HG02981 (cell line): ENCODE data around the gene TMEM182.

Source experiments
- ATAC-seq: cut with Tn5 transposase; IDR thresholded peaks from one replicate; pipeline ENCODE4 v1.9.1; 2021; ENCODE audit warnings: mild to moderate bottlenecking, moderate library complexity; ENCODE audit not compliant: unreplicated experiment

Gene TMEM182

DNA sequence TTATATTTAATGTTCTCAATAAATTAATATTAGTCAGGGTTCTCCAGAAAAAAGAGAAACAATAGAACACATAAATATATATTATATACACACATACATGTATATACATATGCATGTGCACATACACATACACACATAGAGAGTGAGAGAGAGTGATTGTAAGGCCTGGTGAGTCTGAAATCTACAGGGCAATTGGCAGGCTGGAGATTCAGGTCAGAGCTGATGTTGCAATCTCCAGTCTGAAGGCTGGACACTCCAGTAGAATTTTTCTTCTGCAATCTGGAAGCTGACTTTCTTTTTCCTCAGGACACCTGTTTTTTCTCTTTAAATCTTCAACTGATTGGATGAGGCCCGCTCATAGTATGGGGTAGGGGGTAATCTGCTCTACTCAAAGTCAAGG, 3.2 kb downstream of the TMEM182 start:
- no peak for ATAC-seq

DNA sequence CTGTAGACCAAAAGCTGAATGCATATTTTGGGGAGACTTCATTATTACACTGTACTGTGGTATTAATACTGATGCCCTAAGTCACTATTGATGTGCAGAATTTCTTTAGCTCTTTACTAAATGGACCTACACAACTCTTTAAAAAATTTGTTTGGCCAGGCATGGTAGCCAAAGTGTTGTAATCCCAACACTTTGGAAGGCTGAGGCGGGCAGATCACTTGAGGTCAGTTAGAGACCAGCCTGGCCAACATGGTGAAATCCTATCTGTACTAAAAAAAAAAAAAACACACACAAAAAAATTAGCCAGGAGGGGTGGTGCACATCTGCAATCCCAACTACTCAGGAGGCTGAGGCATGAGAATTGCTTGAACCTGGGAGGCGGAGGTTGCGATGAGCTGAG, 6.4 kb downstream of the TMEM182 start:
- ATAC-seq = no peak

DNA sequence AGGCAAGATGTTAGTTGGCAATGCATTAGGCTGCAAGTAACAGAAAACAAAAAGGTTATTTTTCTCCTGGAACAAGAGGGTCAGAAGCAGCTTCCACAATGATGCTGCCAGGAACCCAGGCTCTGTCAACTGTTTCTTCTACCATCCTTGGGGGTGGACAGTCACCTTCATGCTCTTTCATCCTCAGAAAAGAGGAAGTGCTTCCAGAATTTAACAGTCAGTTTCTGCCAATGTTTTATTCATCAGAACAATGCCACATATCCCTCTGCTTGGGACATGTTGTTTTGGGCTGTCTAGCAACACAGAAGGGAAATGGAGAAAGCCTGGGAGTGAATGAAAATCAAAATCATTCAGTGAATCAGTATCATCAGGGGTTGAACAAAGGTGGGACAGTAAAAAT, 7.1 kb downstream of the TMEM182 start:
- ATAC-seq = no peak

DNA sequence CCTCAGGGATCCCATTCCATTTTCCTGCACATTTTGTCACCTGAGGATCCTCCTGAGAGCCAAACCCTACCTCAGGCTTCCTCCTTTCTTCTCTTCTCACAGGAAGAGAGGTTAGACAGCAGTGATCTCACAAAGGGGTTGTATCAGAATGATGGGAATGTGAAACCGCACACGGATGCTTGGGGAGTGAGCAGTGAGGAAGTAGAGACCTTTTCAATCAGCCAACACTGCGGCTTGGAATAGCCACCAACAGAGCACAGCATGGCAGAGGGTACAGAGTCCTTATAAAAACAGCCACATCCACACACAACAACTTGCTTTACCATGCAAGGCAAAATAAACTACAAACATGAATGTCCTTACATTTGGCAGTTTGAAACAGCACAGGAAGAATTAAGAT, 8.7 kb downstream of the TMEM182 start:
- no peak for ATAC-seq

DNA sequence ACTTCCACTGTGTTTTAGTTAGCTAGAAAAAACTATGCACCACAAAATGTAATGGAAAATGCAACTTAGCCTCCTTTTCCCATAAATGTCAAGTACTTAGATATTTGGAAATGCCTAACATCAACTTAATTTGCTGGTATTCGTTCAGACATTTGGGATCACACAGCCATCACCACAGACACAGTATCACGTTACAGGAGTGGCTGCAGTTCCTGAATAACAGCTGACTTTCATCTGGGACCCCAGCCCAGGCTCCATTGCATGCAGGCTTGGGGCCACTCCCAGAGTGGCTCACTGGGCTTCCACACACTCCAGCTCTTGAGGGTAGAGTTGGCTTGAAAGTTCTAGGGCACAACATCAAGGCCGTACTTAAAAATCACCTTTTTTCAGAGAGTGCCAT, 9.3 kb downstream of the TMEM182 start:
- ATAC-seq = no peak

DNA sequence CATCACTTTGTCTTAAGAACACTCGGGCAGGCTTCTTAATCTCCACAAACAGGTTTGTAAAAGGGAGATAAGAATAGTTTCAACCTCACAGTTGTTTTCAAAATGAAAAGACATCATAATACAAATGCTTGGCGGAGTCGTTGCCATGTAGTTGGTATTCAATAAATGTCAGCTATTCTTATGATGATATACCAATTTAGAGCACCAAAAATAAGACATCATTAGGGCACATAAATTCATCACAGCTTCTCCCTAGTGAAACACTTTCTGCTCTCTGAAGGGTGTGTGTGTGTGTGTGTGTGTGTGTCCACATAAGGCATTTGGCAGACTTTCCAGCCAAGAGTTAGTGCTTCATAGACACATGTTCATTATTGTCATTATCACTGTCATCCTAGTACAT, 10.8 kb downstream of the TMEM182 start:
- no peak for ATAC-seq

DNA sequence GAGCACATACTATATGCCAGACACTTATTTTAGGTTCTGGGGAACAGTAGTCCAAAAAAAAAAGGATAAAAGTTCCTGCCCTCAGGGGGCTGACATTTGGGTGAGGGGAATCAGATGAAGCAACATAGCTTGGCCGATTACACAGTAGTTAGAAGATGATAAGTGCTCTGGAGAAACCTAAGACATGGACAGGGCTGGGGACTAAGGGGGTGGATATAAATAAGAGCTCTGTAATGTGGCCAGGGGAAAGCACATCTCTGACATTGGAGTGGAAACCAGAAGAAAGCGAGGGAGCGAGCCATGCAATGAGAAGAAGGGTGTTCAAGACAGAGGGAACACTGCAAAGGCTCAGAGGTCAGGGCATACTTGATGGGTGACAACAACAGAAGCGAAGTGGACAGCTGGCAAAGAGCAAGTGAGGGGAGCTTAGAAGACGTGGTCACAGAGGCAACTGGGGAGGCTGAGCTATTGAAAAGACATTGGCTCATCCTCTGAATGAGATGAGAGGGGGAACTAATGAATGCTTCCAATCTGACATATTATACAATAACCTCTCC, 11.4 kb downstream of the TMEM182 start:
- no peak for ATAC-seq

DNA sequence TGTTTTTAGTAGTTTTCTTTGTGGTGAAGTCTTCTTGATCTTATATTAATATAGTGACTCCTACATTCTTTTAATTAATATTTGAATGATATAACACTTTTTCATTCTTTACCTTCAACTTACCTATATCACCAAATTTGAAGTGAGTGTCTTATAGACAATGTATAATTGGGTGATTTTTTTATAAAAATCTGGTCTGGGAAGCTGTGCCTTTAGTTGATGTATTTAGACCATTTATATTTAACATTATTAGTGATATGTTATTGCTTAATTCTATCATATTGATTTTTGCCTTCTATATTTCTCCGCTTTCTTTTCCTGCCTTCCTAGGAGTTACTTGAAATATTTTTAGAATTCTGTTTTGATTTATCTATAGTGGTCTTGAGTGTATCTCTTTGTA, 16.4 kb downstream of the TMEM182 start:
- no peak for ATAC-seq

DNA sequence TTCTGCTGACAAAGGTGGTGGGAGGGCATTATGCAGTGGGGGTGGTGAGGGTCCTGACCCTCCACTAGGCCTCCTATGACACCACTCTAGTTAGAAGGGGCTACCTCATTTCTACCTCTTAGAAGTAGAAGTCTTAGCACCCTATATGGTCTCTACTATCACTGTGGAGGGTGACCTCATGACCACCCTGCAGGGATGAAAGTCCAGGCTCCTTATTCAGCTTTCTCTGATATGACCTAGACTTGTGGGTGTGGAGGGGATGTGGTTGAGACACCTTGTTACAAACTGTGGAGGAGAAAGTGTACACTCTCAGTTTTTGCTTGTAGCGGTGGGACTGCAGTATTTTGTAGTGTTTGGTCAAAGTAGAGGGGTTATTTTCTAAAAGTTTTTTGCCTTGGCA, 18.6 kb downstream of the TMEM182 start:
- ATAC-seq = no peak

DNA sequence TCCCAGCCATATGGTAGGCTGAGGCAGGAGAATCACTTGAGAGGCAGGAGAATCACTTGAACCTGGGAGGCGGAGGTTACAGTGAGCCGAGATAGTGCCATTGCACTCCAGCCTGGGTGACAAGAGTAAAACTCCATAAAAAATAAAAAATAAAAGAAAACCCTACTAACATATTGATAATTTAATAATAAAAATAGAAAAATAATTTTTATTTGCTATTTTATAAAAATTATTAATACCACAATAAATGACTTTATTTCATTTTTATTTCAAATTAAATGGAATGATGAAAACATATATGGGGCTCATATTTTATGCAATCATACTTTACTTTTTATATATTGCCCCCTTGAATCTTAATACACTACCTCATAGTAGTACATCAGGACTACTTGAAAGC, 20.4 kb downstream of the TMEM182 start:
- no peak for ATAC-seq

DNA sequence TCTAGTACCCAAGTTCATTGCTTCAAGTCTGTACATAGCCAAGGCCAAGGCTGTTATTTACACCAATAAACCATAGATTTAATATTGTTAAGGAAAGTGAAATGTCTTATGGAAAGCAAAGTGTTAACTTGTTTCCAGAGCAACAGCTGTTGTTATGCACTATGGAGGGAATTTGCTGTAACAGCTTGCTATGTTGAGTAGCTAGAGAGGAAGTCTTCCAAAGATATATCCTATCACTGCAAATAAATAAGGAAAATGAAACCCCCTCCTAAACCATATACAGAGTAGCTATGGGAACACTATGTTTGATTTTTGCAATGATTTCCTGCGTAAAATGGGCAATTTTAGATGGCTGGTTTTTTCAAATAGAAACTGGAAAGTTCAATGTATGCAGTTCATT, 21.1 kb downstream of the TMEM182 start:
- ATAC-seq = no peak

DNA sequence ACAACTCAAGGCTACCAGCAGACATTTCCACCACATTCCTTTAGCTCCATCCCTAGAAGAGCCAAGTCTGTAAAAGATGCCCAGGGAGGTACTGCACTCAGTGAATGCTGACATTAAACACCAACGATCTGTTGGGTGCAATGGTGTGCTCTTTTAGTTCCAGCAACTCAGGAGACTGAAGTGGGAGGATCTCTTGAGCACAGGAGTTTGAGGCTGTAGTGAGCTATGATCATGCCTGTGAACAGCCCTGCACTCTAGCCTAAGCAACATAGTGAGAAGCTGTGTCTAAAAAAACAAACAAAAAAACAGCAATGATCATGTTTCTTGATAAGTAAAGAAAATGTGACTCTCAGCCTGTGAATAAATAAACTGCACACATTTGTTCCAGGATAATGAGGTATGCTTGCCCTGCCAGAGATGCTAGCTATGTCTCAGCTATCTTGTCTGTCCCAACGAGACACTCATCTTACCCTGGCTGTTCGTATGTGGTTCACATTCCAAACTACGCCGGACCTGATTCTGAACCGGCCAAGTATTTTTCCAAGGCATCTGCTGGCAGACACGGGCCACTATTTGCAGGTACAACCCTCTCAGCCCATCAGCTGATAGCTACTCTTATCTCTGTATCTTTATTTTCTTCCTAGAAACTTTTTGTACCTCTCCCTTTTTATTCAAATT, 21.8 kb downstream of the TMEM182 start:
- ATAC-seq = no peak

DNA sequence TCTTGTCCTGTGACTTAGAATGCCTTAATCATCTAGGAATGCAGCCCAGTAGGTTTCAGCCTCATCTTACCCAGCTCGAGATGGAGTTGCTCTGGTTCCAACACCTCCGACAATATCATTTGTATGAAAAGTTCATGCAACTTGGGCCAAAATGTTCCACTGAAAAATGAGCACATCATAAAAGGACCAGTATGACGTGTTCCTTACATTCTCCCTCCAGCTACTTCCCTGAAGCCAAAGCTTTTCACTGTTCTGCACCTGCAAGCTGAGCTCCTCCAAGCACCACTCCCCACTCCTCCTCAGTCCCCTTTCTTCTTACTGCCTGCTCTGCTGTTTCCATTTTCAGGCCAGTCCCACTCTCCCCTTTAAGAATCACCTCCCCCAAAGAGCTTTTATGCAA, 23.1 kb downstream of the TMEM182 start:
- ATAC-seq = no peak

DNA sequence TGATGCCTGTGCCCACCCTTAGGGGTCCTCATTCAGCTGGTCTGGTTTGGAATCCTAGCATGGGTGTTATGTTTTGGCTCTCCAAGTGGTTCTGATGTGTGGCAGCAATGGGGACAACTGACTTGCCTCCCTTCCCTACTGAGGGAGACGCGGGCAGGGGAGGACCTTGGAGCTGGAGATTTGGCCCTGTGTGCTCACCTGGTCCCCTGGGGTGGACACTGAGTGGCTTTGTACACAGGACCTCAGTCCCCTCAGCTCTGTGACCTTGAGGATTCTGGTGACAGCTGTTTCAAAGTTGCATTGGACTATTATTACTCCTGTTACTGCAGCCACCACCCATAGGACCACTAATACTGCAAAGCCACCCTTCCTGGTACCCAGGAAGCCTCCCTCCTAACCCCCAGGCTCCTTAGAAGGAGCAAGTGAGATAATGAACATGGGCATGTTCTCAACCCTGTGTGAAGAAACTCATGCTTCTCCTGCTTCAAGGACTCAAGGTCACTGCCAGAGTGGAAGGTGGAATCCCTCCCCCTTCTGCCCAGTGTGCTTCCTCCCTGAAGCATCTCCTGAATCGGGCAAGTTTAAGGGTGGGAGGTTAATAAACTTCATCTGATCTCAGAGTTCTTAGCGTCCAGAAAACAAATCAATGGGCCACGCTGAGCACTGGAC, 26.5 kb downstream of the TMEM182 start:
- ATAC-seq = no peak

DNA sequence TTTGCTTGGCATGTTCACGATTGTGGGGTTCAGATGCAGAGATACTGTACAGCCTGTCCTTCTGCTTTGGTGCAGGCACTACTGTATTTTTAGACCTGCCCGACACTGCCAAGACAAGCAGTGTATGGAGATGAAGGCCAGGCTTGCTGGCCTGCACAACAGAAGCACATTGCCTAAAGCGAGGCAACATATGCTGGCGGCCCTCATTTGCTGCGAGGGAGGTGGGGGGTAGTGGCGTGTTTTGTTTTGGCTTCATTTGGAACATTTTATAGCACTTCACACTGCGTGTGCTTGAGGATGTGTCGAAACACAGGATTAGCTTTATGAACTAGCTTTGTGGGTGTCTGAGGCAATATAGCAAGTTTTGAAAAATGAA, 27.0 kb downstream of the TMEM182 start:
- ATAC-seq = no peak

DNA sequence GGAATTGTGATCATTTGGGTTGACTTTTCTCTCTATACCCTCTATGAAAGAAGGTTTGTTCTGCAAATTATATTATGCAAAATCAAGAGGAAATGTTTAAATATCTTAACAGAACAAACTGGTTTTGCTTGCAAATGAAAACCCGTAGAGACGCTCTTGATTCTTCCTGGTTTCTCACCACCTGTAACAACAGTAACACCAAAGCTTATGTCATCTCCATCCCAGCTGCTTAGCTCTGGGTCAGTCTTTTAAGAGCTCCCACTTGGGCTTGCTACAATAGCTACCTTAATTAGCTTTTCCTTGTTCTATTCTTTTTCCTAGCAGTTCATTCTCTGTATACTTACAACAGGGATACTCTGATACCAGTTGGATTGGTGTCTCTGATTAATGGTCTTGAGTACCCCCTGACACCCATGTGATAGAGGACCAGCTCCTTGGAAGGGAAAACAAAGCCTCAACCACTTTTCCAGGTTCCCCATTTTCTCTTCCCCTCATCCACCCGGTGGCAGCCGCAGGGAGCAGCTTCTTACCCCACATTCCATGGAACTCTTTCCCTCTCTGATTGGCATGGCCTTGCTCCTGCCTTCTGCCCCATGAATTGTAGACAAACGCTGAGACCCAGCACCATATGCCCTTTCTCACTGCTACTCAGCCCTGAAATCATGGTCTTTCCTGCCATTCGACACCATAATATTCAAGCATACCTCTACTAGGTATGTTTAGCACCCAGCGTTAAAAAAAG, 27.7 kb downstream of the TMEM182 start:
- ATAC-seq = no peak

DNA sequence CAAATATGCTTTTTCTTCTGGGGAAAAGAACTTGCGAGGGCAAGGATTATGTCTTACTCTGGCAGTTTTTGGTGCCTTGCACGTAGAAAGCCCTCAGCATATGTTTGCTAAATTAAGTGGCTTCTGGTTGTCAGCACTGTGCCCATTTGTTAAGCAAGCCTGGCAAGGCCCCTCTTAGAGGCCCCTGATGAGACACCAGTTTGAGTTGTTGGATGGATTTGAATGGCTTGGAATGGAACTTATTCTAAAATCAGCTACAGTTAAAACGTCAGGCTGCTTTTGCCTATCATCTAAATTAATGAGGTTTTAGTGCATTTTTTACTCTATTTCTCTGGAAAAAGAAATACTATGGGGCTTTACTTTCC, 28.2 kb downstream of the TMEM182 start:
- no peak for ATAC-seq

DNA sequence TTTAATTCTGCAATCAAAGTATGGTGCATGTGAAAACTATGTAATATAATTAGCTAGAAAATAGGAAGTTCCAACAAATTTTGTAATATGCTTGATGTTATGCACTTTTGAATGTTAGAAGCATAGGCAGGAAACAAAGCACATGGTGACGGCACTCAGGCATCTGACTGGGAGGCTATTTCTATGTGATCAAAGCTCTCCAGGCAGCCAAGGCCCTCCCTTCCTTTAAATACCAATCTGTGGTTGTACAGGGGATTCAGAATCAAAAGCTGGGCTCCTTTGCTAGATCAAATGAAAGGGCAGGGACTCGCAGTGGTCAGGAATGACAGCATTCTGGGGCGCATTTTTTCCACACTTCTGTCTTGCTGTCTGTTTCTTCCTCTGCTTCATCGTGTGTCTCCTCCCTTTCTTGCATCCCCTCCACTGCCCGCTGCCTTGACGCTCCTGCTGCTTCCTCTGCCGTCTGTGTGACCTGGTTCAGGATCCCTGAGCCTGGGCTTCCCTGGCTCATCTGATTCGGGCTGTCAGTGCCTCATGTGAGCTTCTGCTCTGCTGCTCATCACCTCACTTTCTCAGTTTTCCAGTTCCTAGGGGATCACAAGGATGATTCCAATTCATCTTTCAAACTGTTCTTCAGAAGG, 30.9 kb downstream of the TMEM182 start:
- ATAC-seq = no peak

DNA sequence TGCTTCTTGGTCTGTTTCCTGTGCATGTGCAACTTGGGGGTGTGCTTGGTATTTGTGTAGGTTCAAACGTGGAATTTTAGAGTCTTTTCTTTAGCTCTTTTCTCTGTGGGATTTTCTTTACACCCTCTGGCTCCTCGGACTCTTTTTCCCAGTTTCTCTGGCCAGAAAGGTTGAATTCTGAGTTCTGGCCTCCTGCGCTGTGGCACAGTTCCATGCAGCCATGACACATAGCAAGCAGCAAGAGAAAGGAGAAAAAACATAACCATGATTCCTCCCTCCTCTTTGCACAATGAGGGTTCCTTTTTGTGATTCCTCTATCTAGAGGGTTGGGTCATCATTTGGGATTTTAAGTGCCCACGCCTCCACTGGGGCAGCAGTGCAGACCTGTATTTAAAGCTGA, 33.8 kb downstream of the TMEM182 start:
- ATAC-seq = no peak

DNA sequence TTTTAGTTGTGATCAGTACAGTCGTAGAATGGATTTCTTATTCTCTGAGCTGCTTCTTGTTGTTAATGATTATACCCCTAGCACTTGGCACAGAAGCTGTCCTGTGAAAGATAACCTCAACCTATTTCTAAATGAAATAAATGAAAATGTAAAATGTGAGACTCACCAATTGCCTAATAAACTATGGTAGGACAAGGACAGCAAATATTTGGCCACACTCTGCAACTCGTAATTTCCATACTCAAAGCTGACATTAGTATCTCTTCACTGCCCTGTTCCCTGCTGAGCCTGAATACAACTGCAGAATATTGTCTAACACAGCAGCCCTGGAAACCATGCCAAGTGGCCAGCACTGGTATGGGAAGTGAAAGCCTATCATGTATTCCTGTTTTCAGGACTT, 34.5 kb downstream of the TMEM182 start:
- no peak for ATAC-seq

DNA sequence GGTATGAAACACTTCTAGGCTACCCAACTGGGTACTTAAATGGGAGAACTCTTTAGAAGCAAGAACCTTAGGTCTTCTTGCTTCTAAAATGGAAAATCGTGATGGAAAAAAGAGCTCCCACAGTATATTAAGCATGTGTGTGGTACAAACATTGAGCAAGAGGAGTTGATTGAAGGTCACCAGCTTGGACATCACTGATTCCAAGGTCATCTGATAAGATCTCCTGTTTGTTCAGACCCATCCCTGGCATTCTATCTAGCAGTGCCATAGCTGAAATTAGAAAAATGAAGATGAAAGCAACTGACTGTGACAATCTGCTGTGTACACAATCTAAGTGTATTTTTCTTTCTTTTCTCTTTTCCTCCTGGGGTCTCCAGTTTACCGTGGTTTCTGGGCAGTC, 35.7 kb downstream of the TMEM182 start:
- no peak for ATAC-seq

DNA sequence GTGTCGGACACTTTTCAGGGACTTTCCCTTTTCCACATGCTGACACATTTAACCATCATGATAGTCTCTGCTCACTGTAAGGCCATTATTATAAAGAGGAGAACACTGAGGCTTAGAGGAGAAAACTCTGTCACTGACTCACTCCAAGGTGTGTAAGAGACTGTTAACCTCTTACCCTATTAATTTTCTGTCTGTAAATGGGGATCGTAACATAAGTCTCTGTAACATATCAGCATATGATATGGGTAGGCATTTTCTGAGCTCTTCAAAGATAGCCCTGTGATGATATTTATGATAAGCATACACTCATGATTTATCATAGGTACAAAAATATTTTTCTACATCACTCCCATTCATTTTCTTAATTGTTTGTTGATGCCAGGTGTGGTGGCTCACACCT, 36.4 kb downstream of the TMEM182 start:
- no peak for ATAC-seq
